Placental pericyte (primary cell): ENCODE measurements around the gene SNX24. TPM values are rescaled to one million over a fixed set of nuclear protein-coding genes. Genes with fewer than 3 reads are reported as not detected.

Experiments used
- small RNA-seq: library from RNA; depleted of rRNA; stranded (forward); fragments of <200 nt; gene quantifications from one replicate; pipeline ENCODE3, GENCODE V24; 2012; ENCODE audit warnings: low replicate concordance
- total RNA-seq: library from RNA; depleted of rRNA; stranded (reverse); fragments of >200 nt; gene quantifications from 2 replicates; pipeline ENCODE4 v1.2.3, GENCODE V29; 2012

Gene SNX24
- total RNA-seq: 21.0 and 41.1 TPM in 2 replicates

DNA sequence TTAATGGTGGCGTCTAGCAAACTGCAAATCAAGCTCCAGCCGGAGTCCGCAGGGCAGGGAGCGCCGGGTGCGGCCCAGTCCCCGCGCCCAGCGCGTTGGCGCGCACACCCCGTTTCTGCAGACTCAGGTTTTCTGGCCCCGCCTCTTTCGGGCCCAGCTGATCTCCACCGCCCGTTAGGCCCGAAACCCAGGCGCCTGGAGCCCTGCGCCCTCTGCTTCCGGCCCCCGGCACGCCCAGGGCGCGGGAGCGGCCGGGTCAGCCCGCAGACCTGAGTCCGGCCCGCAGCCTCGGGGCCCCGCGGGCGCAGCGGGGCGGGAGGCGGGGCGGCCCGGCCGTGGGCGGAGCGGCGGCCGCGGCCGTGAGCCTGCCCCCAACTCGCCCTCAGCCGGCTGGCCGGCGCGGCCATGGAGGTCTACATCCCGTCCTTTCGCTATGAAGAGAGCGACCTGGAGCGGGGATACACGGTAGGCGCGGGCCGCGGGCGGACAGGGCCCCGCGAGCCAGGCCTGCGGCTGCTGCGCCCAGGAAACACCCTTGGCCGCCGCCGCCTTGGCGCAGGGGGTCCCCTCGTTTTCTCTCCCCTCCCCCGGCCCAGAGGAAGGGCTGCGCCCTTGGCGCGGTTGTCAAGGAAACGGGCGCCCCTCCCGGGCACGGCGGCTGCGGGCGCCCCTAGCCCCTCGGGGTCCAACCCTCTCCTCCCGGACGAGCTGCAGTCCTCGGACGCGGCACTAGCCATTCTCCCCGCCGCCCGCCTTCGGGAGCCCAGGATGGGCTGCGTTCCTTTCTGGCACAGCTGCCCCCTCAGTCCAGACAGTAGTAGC is at the start of gene SNX24:
TSS of gene SNX24 (plus strand) at position 385 of the 822 bp plus-strand sequence. CDS start at position 406, 21 bp downstream.

GRCh38 chr5:123036391-123037103 is 191.1 kb downstream of the SNX24 start, which contains the start of gene PPIC:
TSS of gene PPIC (minus strand) at chr5:123036725. CDS start at chr5:123036625, 100 bp downstream.

Small RNAs within 50 kb of the gene (small RNA-seq; reads per million reads assigned to genes)
- gene RN7SL689P: not detected

Other genes starting within 250 kb of the SNX24 start
- 44.7 and 72.2 TPM in 2 replicates for gene SNX2, start 70.5 kb upstream of the SNX24 start, total RNA-seq
- gene PPIC, start 191.1 kb downstream of the SNX24 start, total RNA-seq: 18.3 and 37.0 TPM in 2 replicates
- 0.29 and 2.2 TPM in 2 replicates for gene PRDM6, start 243.6 kb downstream of the SNX24 start, total RNA-seq